Left forelimb (tissue), 1 donor: ENCODE measurements around the gene MRPL27.
"Not testable (repeated sequence)": the region's sequence is repeated elsewhere in the genome, so short reads cannot be mapped to it uniquely, and the experiment has no call there.

Experiments used
- DNase-seq: peaks from one replicate; pipeline ENCODE4 v3.0.0-alpha.2; 2018; ENCODE audit warnings: low spot score

The MRPL27 gene

GRCh38 chr17:50372758-50373556 lies at the start of gene MRPL27, which contains the start of gene EME1:
Gene MRPL27 (minus strand): TSS chr17:50373184. CDS start chr17:50373170, 14 bp downstream.
Gene EME1 (plus strand): TSS chr17:50373229. CDS start chr17:50375209, 1,980 bp downstream.
- DNase-seq: peak; percentile 95

DNA sequence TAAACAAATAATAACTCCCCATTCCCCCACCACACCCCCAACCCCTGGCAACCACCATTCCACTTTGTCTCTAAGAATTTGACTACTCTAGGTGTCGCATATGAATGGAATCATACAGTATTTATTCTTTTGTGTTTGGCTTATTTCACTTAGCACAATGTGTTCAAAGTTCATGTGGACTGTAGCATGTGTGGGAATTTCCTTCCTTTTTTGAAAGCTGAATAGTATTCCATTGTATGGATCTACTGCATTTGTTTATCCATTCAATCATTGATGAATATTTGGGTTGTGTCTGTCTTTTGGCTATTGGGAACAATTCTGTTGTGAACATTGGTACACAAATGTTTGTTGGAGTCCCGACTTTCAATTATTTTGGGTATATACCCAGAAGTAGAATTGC lies 49.8 kb upstream of the MRPL27 start:
- DNase-seq: no peak

DNA sequence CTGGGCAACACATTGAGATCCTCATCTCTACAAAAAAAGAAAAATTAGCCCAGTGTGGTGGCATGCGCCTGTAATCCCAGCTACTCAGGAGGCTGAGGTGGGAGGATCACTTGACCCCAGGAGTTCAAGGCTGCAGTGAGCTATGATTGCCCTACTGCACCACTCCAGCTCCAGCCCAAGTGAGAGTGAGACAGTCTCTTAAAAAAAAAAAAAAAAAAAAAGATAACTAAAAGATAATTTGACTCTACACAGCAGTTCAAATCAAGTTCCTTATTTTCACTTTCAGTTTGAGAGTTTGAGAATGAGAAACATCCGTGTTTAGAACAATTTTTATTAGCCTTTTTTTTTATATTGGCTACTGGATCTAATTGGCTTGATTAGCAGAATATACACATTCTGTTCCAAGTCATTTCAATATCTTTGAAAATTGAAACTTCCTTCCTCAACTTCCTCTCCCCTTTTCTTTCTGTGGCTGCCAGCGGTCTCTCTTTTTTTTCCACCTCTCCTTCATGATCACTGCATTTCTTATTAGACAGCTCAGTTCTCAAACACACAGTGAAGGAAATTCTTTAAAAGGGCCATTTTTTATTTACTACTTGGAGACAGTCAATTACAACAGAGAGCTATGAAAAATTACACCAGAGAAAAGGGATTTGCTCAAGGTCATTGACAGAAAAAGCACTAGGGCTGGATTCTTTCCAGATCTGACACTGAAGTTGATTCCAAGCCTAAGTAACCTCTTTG lies 48.5 kb upstream of the MRPL27 start:
- no peak for DNase-seq

- no peak for DNase-seq
Measured at GRCh38 chr17:50420419-50421112, 47.6 kb upstream of the MRPL27 start.

- not testable (repeated sequence) for DNase-seq
Measured at GRCh38 chr17:50419577-50419976, 46.6 kb upstream of the MRPL27 start.

- no peak for DNase-seq
Measured at GRCh38 chr17:50414808-50415207, 41.8 kb upstream of the MRPL27 start.

DNA sequence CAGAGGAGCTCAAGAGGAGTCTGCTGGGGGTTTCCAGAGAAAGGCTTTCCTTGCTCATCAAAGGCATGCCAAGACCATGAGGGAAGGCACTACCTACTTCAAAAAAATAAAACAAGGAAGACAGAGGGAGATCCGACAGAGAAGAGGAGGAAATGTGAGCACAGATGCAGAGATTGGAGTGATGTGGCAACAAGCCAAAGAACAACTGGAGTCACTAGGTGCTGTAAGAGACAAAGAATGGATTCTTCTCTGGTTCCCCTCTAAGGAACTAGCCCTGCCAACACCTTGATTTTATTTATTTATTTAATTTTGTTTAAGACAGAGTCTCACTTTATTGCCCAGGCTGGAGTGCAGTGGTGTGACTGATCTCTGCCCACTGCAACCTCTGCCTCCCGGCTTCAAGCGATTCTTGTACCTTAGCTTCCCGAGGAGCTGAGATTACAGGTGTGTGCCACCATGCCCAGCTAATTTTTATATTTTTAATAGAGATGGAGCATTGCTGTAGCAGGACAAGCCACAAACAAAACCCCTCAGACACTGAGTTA lies 39.3 kb upstream of the MRPL27 start:
- DNase-seq: no peak

- DNase-seq: no peak
Measured at GRCh38 chr17:50407921-50408320, 34.9 kb upstream of the MRPL27 start.

DNA sequence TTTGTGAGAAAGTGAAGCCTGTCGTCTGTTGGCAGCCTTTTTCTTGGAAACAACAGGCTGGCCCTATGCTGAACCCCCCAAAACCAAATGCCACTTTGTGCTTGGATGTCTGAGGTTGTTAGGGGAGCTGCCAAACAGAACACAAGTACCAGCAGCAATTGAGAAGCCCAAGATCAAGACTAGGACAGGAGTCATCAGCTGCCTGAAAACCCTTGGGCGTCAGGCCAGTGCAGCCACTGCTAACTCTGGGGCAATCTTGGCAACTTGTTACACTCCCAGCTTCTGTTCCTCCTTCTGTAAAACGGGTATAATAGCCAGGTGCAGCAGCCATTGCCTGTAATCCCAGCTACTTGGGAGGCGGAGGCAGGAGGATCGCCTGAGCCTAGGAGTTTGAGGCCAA lies 33.6 kb upstream of the MRPL27 start:
- no peak for DNase-seq

- not testable (repeated sequence) for DNase-seq
Measured at GRCh38 chr17:50405351-50405750, 32.4 kb upstream of the MRPL27 start.

DNA sequence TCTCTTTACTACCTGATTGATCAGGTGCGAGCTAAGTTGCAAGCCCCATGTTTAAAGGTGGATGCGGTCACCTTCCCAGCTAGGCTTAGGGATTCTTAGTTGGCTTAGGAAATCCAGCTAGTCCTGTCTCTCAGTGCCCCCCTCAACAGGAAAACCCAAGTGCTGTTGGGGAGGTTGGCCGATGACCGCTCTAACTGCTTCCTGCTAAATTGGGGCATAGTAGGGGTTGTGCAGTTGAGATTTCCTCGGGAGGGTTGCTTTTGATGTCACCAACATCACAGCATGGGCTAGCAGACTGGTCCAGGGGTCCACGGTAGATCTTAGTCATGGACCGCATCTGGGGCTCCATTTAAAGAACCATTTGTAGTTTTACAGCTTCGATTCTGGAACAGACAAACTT lies 26.6 kb upstream of the MRPL27 start:
- DNase-seq: not testable (repeated sequence)

DNA sequence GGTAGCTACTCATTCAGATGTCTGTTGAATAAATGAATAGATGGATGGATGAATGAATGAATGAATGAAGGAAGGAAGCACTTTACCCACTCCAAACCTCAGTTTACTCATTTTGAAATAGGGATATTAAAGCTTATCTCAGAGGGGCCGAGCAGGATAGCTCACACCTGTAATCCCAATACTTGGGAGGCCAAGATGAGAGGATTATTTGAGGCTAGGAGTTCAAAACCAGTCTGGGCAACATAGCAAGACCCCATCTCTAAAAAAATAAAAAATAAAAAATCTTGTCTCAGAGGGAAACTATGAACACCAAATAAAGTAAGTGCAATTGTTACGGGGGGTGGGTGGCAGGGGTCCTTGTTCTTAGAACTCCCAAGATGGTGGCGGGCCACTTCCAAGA lies 25.7 kb upstream of the MRPL27 start:
- DNase-seq: not testable (repeated sequence)

- DNase-seq: no peak
Measured at GRCh38 chr17:50397919-50398285, 24.9 kb upstream of the MRPL27 start.

DNA sequence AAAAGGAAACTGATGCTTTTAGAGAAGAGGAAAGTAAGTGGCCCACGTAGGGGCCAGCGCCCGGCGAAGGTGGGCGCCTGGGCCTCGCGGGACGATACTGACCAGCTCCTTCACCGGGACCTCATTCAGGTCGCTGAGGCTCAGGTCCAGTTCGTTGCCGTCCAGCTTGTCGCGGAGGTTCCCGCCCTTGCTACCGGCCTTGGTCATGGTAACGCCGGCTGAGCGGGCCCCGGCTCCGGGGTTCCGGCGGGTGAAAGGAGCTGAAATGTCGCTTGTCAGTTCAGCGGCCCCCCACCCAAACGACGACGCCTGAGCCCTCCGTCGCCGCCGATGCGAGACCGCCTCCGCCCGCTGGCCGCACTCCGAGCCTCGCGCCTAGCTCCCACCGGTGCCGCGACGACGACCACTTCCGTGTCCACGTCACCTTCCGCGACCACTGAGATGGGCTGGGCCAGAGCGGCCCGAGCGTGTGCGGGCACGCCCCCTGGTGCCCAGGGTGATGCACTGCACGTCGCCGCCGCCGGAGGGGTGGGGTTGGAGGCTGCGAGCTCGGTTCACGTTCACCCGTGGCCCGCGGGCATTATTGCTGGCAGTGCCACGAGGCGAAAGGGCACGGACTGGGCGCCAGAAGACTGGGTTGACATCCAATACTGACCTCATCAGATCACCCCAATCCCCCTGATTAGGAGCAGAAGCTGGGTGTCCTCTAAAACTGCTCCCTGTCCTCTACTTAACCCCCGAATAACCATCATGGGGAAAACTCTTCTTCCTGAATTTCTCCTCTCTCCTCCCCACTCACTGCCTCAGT lies 24.3 kb upstream of the MRPL27 start, which contains the start of gene LRRC59:
Gene LRRC59, minus strand, starts transcription at position 413 of the 808 bp plus-strand sequence. Its CDS starts 206 bp downstream, at position 207.
- DNase-seq: peak; percentile 95

GRCh38 chr17:50396261-50397110 lies 23.5 kb upstream of the MRPL27 start:
- no peak for DNase-seq

GRCh38 chr17:50394711-50395110 lies 21.7 kb upstream of the MRPL27 start:
- no peak for DNase-seq

DNA sequence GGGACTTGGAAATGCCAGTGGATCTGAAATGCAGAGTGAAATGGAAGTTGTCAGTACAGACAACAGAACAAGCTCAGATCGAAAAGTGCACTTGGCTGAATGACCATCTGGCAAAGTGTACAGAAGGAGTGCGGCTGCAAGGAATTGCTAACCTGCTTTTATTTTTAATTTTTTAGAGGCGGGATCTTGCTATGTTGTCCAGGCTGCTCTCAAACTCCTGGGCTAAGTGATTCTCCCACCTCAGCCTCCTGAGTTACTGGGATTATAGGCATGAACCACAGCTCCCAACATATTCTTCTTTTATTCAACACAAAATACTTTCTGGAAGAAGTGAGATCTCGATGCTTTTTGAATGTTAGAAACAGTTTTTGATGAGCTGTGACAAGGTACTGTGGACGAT lies 20.7 kb upstream of the MRPL27 start:
- no peak for DNase-seq

DNA sequence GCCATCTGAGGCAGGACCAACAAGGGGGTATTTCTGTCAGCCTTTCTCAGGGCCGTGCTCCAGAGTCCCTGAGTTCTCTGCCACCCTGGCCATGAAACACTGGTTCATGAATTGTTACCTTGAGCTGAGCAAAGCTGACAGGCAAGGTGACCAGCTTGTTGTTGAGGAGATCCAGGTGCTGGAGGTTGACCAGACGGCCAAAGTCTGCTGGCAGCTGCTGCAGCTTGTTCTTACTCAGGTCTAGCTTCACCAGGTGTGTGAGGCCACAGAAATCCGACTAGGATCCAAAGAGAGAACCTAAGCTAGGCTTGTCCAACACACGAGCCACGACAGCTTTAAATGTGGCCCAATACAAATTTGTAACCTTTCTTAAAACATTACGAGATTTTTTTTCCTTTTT lies 19.6 kb upstream of the MRPL27 start:
- no peak for DNase-seq

GRCh38 chr17:50389534-50389933 lies 16.6 kb upstream of the MRPL27 start:
- no peak for DNase-seq

- no peak for DNase-seq
Measured at GRCh38 chr17:50388728-50389127, 15.7 kb upstream of the MRPL27 start.
